Measurements from ENCODE around the gene TERB2. TPM values are rescaled to one million over a fixed set of nuclear protein-coding genes. Genes with fewer than 3 reads are reported as not detected.

TERB2 gene, protein sequence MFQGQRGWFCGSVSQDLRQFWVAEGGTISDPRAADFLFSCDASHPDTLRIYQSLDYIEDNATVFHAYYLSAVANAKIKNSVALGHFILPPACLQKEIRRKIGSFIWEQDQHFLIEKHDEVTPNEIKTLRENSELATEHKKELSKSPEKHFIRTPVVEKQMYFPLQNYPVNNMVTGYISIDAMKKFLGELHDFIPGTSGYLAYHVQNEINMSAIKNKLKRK
- not detected for total RNA-seq (2013)
- polyA plus RNA-seq (not detected), polyA minus RNA-seq (not detected in 2 replicates), total RNA-seq (0 to 0.75 (median 0) reads per million in 11 experiments)

- H3K9me3 ChIP-seq (replicated peaks in 1 of 2; ENCODE audit: control insufficient read depth in 1 of 2, insufficient read depth in 1 of 2, low read length in 2 of 2) = no peaks in the 10 kb centered on the region
- H3K36me3 ChIP-seq (replicated peaks in 1 of 2; ENCODE audit: control insufficient read depth in 1 of 2, insufficient read depth in 2 of 2, low read length in 2 of 2) = no peaks in the 10 kb centered on the region
- no peaks in the 10 kb centered on the region for H3K4me1 ChIP-seq (ENCODE audit: control insufficient read depth in 1 of 2, insufficient read depth in 2 of 2, low read length in 2 of 2)
- Mint-ChIP-seq H3K36me3 (no peaks in the 10 kb centered on the region), H3K4me1 (peaks cover 2% of the 10 kb centered on the region), H3K9me3 (no peaks in the 10 kb centered on the region), H3K27ac (no peak within 1 kb of the TSS), H3K4me3 (no peak within 1 kb of the TSS), H3K27me3 (ENCODE audit: low read depth in 3 of 3) (peaks cover 0 to 7% (median 3%) of the 10 kb centered on the region in 3 donors)
- TF ChIP-seq CTCF (IDR thresholded peaks at IDR 0.05) = no peak
- no peaks in the 10 kb centered on the region for H3K27me3 ChIP-seq (ENCODE audit: control insufficient read depth in 2 of 2, insufficient read depth in 2 of 2, low read length in 2 of 2)
- H4K20me1 ChIP-seq (ENCODE audit: insufficient read depth, low read length) = no peaks in the 10 kb centered on the region
- 99% methylated on average over 10 of the region's 13 CpGs for WGBS (ENCODE audit: insufficient coverage)
- no peak within 1 kb of the TSS for H3K4me3 ChIP-seq (replicated peaks in 1 of 3; ENCODE audit: low read depth in 2 of 3, low read length in 3 of 3)
- H3K4me2 ChIP-seq (replicated peaks; ENCODE audit: extremely low read depth, low read length, poor library complexity, severe bottlenecking) = no peak within 1 kb of the TSS
- DNase-seq = no peak
- intact Hi-C loops (cut with micrococcal nuclease) = no loop called here
- no peaks in the 10 kb centered on the region for H3K79me2 ChIP-seq (ENCODE audit: insufficient read depth, low read length)
- no peak within 1 kb of the TSS for H3K9ac ChIP-seq (ENCODE audit: insufficient read depth, low read length, poor library complexity, severe bottlenecking)
- H2AFZ ChIP-seq (ENCODE audit: insufficient read depth, low read depth, low read length, poor library complexity, severe bottlenecking) = no peak within 1 kb of the TSS
- no peak within 1 kb of the TSS for H3K27ac ChIP-seq (ENCODE audit: low read depth in 1 of 2, low read length in 2 of 2)
Observed at GRCh38 chr15:44956388-44956787, at the start of gene TERB2. TSS of gene TERB2 (plus strand) at chr15:44956687. CDS start at chr15:44956719, 32 bp downstream.

GRCh38 chr15:44909423-44909822 lies 47.1 kb upstream of the TERB2 start:
- H3K4me1 ChIP-seq (ENCODE audit: control insufficient read depth in 1 of 2, insufficient read depth in 2 of 2, low read length in 2 of 2) = no peaks in the 10 kb centered on the region
- no peak for TF ChIP-seq CTCF (IDR thresholded peaks at IDR 0.05)
- intact Hi-C loops (cut with micrococcal nuclease) = no loop called here
- no peaks in the 10 kb centered on the region for H3K36me3 ChIP-seq (replicated peaks in 1 of 2; ENCODE audit: control insufficient read depth in 1 of 2, insufficient read depth in 2 of 2, low read length in 2 of 2)
- H3K79me2 ChIP-seq (ENCODE audit: insufficient read depth, low read length) = no peaks in the 10 kb centered on the region
- Mint-ChIP-seq H3K4me3 (no peak overlapping the region), H3K4me1 (no peaks in the 10 kb centered on the region), H3K27ac (no peak overlapping the region), H3K36me3 (no peaks in the 10 kb centered on the region), H3K9me3 (peaks cover 0 to 10% (median 2%) of the 10 kb centered on the region in 7 donors), H3K27me3 (ENCODE audit: low read depth in 3 of 3) (peaks cover 0 to 3% (median 0%) of the 10 kb centered on the region in 3 donors)
- DNase-seq = no peak
- H3K9ac ChIP-seq (ENCODE audit: insufficient read depth, low read length, poor library complexity, severe bottlenecking) = no peak overlapping the region
- no peak overlapping the region for H2AFZ ChIP-seq (ENCODE audit: insufficient read depth, low read depth, low read length, poor library complexity, severe bottlenecking)
- H3K9me3 ChIP-seq (replicated peaks in 1 of 2; ENCODE audit: control insufficient read depth in 1 of 2, insufficient read depth in 1 of 2, low read length in 2 of 2) = peaks cover 0 to 4% of the 10 kb centered on the region in 2 donors
- H3K27ac ChIP-seq (ENCODE audit: low read depth in 1 of 2, low read length in 2 of 2) = no peak overlapping the region
- H3K4me2 ChIP-seq (replicated peaks; ENCODE audit: extremely low read depth, low read length, poor library complexity, severe bottlenecking) = no peak overlapping the region
- no CpG with 5 or more reads among the region's 2 CpGs for WGBS (ENCODE audit: insufficient coverage)
- no peaks in the 10 kb centered on the region for H4K20me1 ChIP-seq (ENCODE audit: insufficient read depth, low read length)
- no peaks in the 10 kb centered on the region for H3K27me3 ChIP-seq (ENCODE audit: control insufficient read depth in 2 of 2, insufficient read depth in 2 of 2, low read length in 2 of 2)
- H3K4me3 ChIP-seq (replicated peaks in 1 of 3; ENCODE audit: low read depth in 2 of 3, low read length in 3 of 3) = no peak overlapping the region

Measured in CD14-positive monocyte (primary cell).